Neural progenitor cell (in vitro differentiated cells): ENCODE measurements around the gene CFHR3. TPM values are rescaled to one million over a fixed set of nuclear protein-coding genes. Genes with fewer than 3 reads are reported as not detected.
"Not testable (repeated sequence)": the region's sequence is repeated elsewhere in the genome, so short reads cannot be mapped to it uniquely, and the experiment has no call there.

Experiments
- DNase-seq: peaks from one replicate; pipeline ENCODE4 v3.0.0-alpha.2; 2016; ENCODE audit warnings: low spot score
- H2AFZ ChIP-seq: fragments of 200-600 bp; sonication (generic); replicated peaks from 2 replicates; pipeline ENCODE4 v1.6.1; 2016; ENCODE audit warnings: antibody characterized with exemption
- H3F3A ChIP-seq: fragments of 200-600 bp; sonication (generic); 2 replicates; pipeline ENCODE4 v1.6.1; 2016; ENCODE audit warnings: antibody characterized with exemption, low read depth
- H3K27ac ChIP-seq: fragments of 200-600 bp; sonication (generic); 2 replicates; pipeline ENCODE4 v1.5.1; 2016; ENCODE audit warnings: mild to moderate bottlenecking
- H3K27me3 ChIP-seq: fragments of 200-600 bp; sonication (generic); 2 replicates; pipeline ENCODE4 v1.6.1; 2016; ENCODE audit warnings: mild to moderate bottlenecking, moderate library complexity
- H3K36me3 ChIP-seq: fragments of 200-600 bp; sonication (generic); 2 replicates; pipeline ENCODE4 v1.5.1; 2016
- H3K4me1 ChIP-seq: fragments of 200-600 bp; sonication (generic); 2 replicates; pipeline ENCODE4 v1.6.1; 2016; ENCODE audit warnings: mixed run types
- H3K4me2 ChIP-seq: fragments of 200-600 bp; sonication (generic); 2 replicates; pipeline ENCODE4 v1.6.1; 2016
- H3K4me3 ChIP-seq: fragments of 200-600 bp; sonication (generic); 2 replicates; pipeline ENCODE4 v1.5.1; 2016
- H3K79me2 ChIP-seq: fragments of 200-600 bp; sonication (generic); 2 replicates; pipeline ENCODE4 v1.6.1; 2016; ENCODE audit warnings: low read depth
- H3K9ac ChIP-seq: fragments of 200-600 bp; sonication (generic); 2 replicates; pipeline ENCODE4 v1.6.1; 2016
- H3K9me3 ChIP-seq: fragments of 200-600 bp; sonication (generic); 2 replicates; pipeline ENCODE4 v1.5.1; 2016; ENCODE audit warnings: low read depth
- H4K20me1 ChIP-seq: fragments of 200-600 bp; sonication (generic); 2 replicates; pipeline ENCODE4 v1.6.1; 2016; ENCODE audit warnings: low read depth
- H3K27ac Mint-ChIP-seq: 3 replicates; pipeline ENCODE4 v1.8.0; 2021; ENCODE audit warnings: mixed read lengths
- H3K27me3 Mint-ChIP-seq: 2 replicates; pipeline ENCODE4 v1.8.0; 2022; ENCODE audit warnings: low read depth, mild to moderate bottlenecking, inconsistent platforms, moderate library complexity, mixed read lengths; ENCODE audit not compliant: insufficient read depth
- H3K36me3 Mint-ChIP-seq: 3 replicates; pipeline ENCODE4 v1.8.0; 2021; ENCODE audit warnings: mixed read lengths
- H3K4me1 Mint-ChIP-seq: 3 replicates; pipeline ENCODE4 v1.8.0; 2021; ENCODE audit warnings: mixed read lengths
- H3K4me3 Mint-ChIP-seq: 3 replicates; pipeline ENCODE4 v1.8.0; 2021; ENCODE audit warnings: mild to moderate bottlenecking, moderate library complexity, mixed read lengths
- H3K9me3 Mint-ChIP-seq: 3 replicates; pipeline ENCODE4 v1.8.0; 2020; ENCODE audit warnings: mixed read lengths
- CTCF ChIP-seq: fragments of 200-600 bp; sonication (generic); IDR thresholded peaks from 2 replicates; pipeline ENCODE4 v1.5.1; 2017; ENCODE audit warnings: antibody characterized with exemption, mild to moderate bottlenecking
- EZH2 ChIP-seq: fragments of 200-600 bp; sonication (generic); IDR thresholded peaks from 2 replicates; pipeline ENCODE4 v1.6.1; 2017; ENCODE audit warnings: antibody characterized with exemption, mild to moderate bottlenecking, moderate library complexity
- EZH2phosphoT487 ChIP-seq: fragments of 200-600 bp; sonication (generic); IDR thresholded peaks from 2 replicates; pipeline ENCODE4 v1.6.1; 2017; ENCODE audit warnings: antibody characterized with exemption
- total RNA-seq: library from RNA; depleted of rRNA; stranded (reverse); fragments of >200 nt; gene quantifications from 2 replicates; pipeline ENCODE4 v1.2.3, GENCODE V29; 2015; ENCODE audit warnings: low replicate concordance

Gene CFHR3
- total RNA-seq, 1 donor from 2014 or later = 20.9 TPM

GRCh38 chr1:196779093-196779492, 4.5 kb downstream of the CFHR3 start:
- Mint-ChIP-seq H3K27me3 (no peaks in the 10 kb centered on the region), H3K36me3 (no peaks in the 10 kb centered on the region), H3K9me3 (peaks cover 2% of the 10 kb centered on the region), H3K4me1 (no peaks in the 10 kb centered on the region), H3K4me3 (no peak overlapping the region), H3K27ac (no peak overlapping the region)
- H3K36me3 ChIP-seq = no peaks in the 10 kb centered on the region
- H3K9ac ChIP-seq = no peak overlapping the region
- H3K27me3 ChIP-seq = no peaks in the 10 kb centered on the region
- H2AFZ ChIP-seq = no peak overlapping the region
- H3K9me3 ChIP-seq = no peaks in the 10 kb centered on the region
- no peaks in the 10 kb centered on the region for H3F3A ChIP-seq
- no peaks in the 10 kb centered on the region for H3K79me2 ChIP-seq
- TF ChIP-seq EZH2phosphoT487 (no peak), EZH2 (no peak), CTCF (no peak)
- H3K4me1 ChIP-seq = no peaks in the 10 kb centered on the region
- H3K4me2 ChIP-seq = no peak overlapping the region
- no peaks in the 10 kb centered on the region for H4K20me1 ChIP-seq
- no peak for DNase-seq
- H3K4me3 ChIP-seq = no peak overlapping the region
- H3K27ac ChIP-seq = no peak overlapping the region

DNA sequence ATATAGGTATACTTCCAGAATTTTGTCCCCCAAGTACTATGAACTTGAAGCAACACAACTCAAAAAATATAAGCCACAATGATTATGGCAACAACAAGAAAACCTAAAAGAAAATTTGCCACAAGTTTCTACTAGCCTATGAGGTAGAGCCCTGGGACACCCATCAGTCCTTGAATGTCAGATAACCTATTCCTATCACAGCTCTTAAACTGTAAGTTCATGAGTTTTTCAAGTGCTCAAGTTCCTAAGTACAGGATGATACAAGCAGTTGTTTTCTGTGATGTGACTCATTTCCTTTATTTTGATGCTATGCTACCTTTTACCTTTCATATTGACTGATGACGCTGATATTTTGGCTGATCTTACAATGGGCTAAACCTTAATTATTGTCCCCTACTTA, 16.6 kb downstream of the CFHR3 start:
- not testable (repeated sequence) for H3K4me1 Mint-ChIP-seq, H3K4me3 Mint-ChIP-seq, H2AFZ ChIP-seq

DNA sequence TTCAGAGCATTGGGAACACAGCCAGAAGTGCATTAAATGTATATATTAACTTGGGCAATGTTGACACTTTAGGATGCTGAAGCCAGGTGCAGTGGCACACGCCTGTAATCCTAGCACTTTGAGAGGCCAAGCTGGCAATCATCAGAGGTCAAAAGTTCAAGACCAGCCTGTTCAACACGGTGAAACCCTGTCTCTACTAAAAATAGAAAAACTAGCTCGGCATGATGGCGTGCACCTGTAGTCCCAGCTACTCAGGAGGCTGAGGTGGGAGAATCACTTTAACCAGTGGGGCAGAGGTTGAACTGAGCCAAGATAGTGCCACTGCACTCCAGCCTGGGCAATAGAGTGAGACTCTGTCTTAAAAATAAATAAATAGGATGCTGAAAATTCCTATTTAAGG, 19.5 kb downstream of the CFHR3 start:
- not testable (repeated sequence) for H3K4me2 ChIP-seq, H2AFZ ChIP-seq, H3K27ac Mint-ChIP-seq, H3K4me1 ChIP-seq, H3K4me3 ChIP-seq, H3K27me3 ChIP-seq, H3K27me3 Mint-ChIP-seq, H3K9ac ChIP-seq, H4K20me1 ChIP-seq, H3K36me3 Mint-ChIP-seq, H3K9me3 Mint-ChIP-seq, H3K27ac ChIP-seq, H3K4me1 Mint-ChIP-seq, H3K36me3 ChIP-seq, H3K9me3 ChIP-seq, H3F3A ChIP-seq, H3K79me2 ChIP-seq, DNase-seq, H3K4me3 Mint-ChIP-seq

More for the DNA sequence above, 16.6 kb downstream of the CFHR3 start:
- H3K9me3 ChIP-seq, H3K27me3 ChIP-seq, H3K9me3 Mint-ChIP-seq, H3K9ac ChIP-seq, H3K27ac Mint-ChIP-seq, H3K36me3 Mint-ChIP-seq, H3F3A ChIP-seq, H3K4me1 ChIP-seq, H4K20me1 ChIP-seq, H3K4me3 ChIP-seq, H3K79me2 ChIP-seq, H3K27ac ChIP-seq, H3K27me3 Mint-ChIP-seq, H3K4me2 ChIP-seq, DNase-seq, H3K36me3 ChIP-seq: not testable (repeated sequence)

DNA sequence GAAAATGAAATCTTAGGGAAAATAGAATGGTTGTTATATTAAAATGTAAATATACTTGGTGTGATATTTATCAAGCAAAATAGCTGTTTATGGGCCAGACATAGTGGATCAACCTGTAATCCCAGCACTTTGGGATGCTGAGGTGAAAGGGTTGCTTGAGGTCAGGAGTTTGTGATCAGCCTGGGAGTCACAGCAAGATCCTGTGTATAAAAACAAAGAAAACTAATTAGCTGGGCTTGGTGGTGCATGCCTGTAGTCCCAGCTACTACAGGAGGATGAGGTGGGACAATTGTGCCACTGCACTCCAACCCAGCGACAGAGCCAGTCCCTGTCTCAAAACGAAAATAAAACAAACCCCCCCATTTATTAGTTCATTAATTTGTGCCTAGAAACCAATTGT, 23.3 kb downstream of the CFHR3 start:
- H3K27ac Mint-ChIP-seq = no peak overlapping the region
- no peak for DNase-seq

GRCh38 chr1:196801920-196802319, 27.3 kb downstream of the CFHR3 start:
- not testable (repeated sequence) for H4K20me1 ChIP-seq, DNase-seq, H3K79me2 ChIP-seq, H3K4me2 ChIP-seq, H2AFZ ChIP-seq, H3K36me3 ChIP-seq, H3K9me3 Mint-ChIP-seq, H3K27ac ChIP-seq, H3K27me3 Mint-ChIP-seq, H3F3A ChIP-seq, H3K4me3 ChIP-seq, H3K27me3 ChIP-seq, H3K4me1 Mint-ChIP-seq, H3K4me1 ChIP-seq, H3K9ac ChIP-seq, H3K27ac Mint-ChIP-seq, H3K9me3 ChIP-seq, H3K4me3 Mint-ChIP-seq, H3K36me3 Mint-ChIP-seq

More for the DNA sequence above, 23.3 kb downstream of the CFHR3 start:
- Mint-ChIP-seq H3K36me3 (no peaks in the 10 kb centered on the region), H3K9me3 (peaks cover 6% of the 10 kb centered on the region), H3K4me1 (no peaks in the 10 kb centered on the region), H3K27me3 (no peaks in the 10 kb centered on the region), H3K4me3 (no peak overlapping the region)
- Histone ChIP-seq H3K27ac (no peak overlapping the region), H3K36me3 (no peaks in the 10 kb centered on the region), H3K4me3 (no peak overlapping the region), H3K27me3 (no peaks in the 10 kb centered on the region), H4K20me1 (no peaks in the 10 kb centered on the region), H3K9me3 (no peaks in the 10 kb centered on the region), H3F3A (no peaks in the 10 kb centered on the region), H3K4me2 (no peak overlapping the region), H3K9ac (no peak overlapping the region), H3K4me1 (no peaks in the 10 kb centered on the region), H2AFZ (no peak overlapping the region), H3K79me2 (no peaks in the 10 kb centered on the region)
- TF ChIP-seq EZH2phosphoT487 = no peak
- no peak for TF ChIP-seq EZH2
- no peak for TF ChIP-seq CTCF
